Central memory CD4-positive, alpha-beta T cell (primary cell): Measurements from ENCODE around the gene C1orf210.

Source experiments
- DNase-seq: peaks from one replicate; pipeline ENCODE4 v3.0.0; 2022

The C1orf210 gene

DNA sequence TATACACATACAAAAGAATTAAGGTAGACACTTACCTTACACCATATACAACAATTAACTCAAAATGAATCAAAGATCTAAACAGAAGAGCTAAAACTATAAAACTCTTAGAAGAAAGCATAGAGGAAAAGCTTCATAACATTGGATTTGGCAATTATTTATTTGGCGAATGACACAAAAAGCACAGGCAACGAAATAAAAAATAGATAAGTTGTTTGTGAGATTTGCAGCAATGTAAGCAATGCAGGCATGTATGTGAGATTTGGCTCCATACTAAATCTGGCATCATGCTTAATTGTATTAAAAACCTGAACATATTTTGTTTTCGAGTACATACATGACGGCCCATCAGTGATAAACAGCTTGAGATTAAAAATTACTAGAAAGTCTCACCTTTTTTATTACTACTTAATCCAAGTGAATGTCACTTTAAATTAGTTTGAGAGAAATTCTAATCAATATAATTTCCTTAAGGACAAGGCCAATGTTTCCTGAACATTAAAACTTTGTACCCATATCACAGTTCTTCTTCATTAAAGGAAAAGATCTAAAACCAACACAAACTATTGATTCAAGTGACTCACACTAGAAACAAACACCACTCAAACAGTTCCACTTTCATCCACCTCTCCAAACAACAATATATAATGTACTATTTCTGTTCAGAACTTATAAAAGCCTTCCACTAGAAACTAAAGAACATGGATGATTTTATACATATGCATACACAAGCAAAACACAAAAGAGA lies 38.7 kb downstream of the C1orf210 start:
- no peak for DNase-seq

DNA sequence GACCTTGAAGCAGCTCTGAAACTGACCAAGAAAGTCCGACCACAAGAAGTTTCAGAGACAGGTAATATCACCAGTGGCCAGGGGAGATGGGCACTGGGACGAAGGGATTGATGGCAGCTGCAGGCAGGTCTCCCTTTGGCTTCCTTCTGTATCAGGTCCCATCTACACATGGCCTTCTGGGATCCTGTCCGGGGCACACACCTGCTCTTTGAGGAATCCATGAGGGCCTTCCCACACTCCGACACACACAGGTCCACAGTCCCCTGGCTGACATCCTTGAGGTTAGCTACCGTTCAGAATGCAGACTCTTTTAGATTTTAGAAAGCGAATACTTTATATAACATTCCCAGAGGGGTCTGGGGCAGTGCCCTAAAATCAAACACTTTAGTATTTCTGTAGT lies 42.1 kb downstream of the C1orf210 start:
- DNase-seq: no peak

GRCh38 chr1:43241413-43241836 lies 44.0 kb downstream of the C1orf210 start:
- DNase-seq: no peak

- DNase-seq: no peak
Measured at GRCh38 chr1:43239484-43239883, 45.9 kb downstream of the C1orf210 start.

DNA sequence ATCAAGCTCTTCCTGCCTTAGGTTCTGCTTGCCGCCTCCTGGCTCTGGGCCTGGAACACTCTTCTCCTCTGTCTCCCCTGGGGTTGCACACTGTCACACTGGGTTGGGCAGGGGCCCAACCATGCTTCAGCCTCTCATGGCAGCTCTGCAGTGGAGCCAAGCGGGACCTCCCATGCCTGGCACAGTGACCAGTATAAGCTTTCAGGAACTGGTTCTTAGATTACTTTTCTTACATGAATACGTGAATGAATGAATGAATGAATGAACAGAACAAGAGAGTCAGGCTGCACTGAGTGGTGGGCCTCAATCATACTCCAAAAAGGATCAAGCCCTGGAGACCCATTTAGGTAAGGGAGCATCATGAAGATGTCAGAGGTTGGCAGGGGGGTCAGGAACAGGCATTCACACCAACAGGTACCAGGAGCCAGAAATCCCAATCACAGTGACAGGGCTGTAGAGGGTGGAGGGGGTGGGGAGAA lies 46.4 kb downstream of the C1orf210 start:
- no peak for DNase-seq

DNA sequence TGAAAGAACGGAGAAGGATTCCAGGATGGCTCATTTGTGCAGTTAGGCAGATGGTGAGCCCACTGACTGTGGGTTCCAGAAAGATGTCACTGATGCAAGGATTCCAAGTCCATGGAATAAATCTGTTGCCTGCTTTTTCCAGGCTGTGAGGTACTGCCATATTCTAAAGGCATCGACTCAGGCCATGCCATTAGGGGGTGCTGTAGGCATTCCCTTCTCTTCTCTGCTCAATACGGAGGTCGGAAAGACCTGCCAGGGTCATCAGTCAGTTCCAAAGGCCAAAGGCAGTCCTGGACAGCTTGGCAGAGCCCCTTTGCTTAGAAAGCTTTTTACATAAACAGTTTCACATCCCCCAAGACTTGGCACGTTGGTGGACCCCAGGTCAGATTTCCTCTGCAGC lies 47.3 kb downstream of the C1orf210 start:
- DNase-seq: no peak

DNA sequence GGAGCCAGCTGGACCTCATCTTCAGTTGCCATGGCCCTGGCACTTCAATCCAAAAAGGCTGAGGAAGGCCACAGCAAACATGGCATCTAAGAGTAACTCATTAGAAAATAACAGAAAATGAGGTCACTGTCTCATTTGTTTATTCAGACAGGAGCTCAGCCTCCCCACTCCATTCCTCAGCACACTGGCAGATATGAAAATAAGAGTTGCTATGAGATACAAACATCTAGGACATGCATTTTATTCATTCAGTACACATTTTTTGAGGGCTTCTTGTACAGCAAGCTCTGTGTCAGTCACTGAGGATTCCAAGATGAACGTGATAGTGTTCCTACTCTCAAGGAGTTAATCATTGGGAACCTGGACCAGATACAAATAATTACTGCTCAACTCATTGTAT lies 48.3 kb downstream of the C1orf210 start:
- DNase-seq: no peak

GRCh38 chr1:43235451-43236121 lies 49.8 kb downstream of the C1orf210 start:
- DNase-seq: no peak

GRCh38 chr1:43235040-43235439 lies 50.3 kb downstream of the C1orf210 start:
- no peak for DNase-seq

DNA sequence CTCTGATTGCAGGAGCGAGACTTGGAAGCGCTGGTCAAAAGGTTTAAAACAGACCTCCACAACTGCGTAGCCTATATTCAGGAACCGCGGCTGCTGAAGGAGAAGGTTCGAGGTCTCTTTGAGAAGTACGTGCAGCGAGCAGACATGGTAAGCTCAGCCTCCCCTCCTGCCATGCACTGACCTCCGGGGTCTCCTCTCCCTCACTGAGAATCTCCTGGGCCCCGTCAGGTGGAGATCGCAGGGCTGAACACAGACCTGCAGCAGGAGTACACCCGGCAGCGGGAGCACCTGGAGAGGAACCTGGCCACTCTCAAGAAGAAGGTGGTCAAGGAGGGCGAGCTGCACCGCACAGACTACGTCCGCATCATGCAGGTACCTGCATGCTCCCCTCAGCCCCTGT lies 51.1 kb downstream of the C1orf210 start:
- no peak for DNase-seq

GRCh38 chr1:43233631-43234030 lies 51.8 kb downstream of the C1orf210 start:
- DNase-seq: no peak

GRCh38 chr1:43232482-43232881 lies 52.9 kb downstream of the C1orf210 start:
- DNase-seq: no peak

DNA sequence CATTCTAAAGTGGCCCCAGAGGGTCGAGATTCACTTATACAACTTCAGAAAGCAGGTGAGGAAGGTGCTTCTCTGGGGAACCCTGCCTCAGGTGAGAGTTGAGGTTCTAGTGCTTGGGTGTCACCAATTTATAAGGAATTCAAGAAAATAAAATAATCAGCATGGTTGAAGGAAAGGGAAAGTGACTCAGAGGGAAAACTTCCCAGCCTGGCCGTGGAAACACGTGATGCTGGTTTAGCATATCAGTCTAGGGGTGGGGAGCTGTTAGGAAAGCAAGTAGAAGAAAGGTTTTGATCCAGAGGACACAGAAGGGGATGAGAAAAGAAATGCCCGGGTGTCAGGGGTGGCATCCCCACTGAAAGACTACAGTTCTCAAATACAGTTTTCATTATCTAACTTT lies 53.3 kb downstream of the C1orf210 start:
- DNase-seq: no peak
